ENCODE data around the gene YDJC. TPM values are rescaled to one million over a fixed set of nuclear protein-coding genes. Genes with fewer than 3 reads are reported as not detected.

The YDJC gene
- total RNA-seq, 1 donor from 2014 or later, result 34.0 TPM

GRCh38 chr22:21669026-21669425 is 39.2 kb upstream of the YDJC start:
- H4K20me1 ChIP-seq (ENCODE audit: insufficient read depth, low read length), result peaks cover 23% of the 10 kb centered on the region
- no peaks in the 10 kb centered on the region for H3K4me1 ChIP-seq (ENCODE audit: insufficient read depth, low read length)
- no peak overlapping the region for H2AFZ ChIP-seq (ENCODE audit: low read depth, low read length)
- peaks cover 27% of the 10 kb centered on the region for H3K79me2 ChIP-seq (ENCODE audit: insufficient read depth, low read length)
- Mint-ChIP-seq H3K4me3 (ENCODE audit: unreplicated experiment) (no peak overlapping the region), H3K9me3 (ENCODE audit: unreplicated experiment) (no peaks in the 10 kb centered on the region), H3K4me1 (ENCODE audit: low read depth, unreplicated experiment) (peaks cover 4% of the 10 kb centered on the region), H3K36me3 (ENCODE audit: low read depth, unreplicated experiment) (peaks cover 9% of the 10 kb centered on the region), H3K27ac (ENCODE audit: unreplicated experiment) (no peak overlapping the region), H3K27me3 (ENCODE audit: low read depth, unreplicated experiment) (no peaks in the 10 kb centered on the region)
- no peak overlapping the region for H3K4me2 ChIP-seq (ENCODE audit: low read length)
- TF ChIP-seq CTCF (IDR thresholded peaks at IDR 0.05; ENCODE audit: insufficient read depth, low read depth, low read length), result no peak
- TF ChIP-seq EZH2 (IDR thresholded peaks at IDR 0.05; ENCODE audit: insufficient read depth, low read length), result no peak
- no peak overlapping the region for H3K9ac ChIP-seq (ENCODE audit: low read length)
- no peaks in the 10 kb centered on the region for H3K27me3 ChIP-seq (ENCODE audit: insufficient read depth, low read length)
- no peak overlapping the region for H3K4me3 ChIP-seq (ENCODE audit: insufficient read depth, low read depth, low read length)
- peaks cover 20% of the 10 kb centered on the region for H3K36me3 ChIP-seq (ENCODE audit: insufficient read depth, low read length)
- DNase-seq (ENCODE audit: low read depth) (no peak), FAIRE-seq (no peak)
- no peak overlapping the region for H3K27ac ChIP-seq (ENCODE audit: low read depth, low read length)
- H3K9me3 ChIP-seq (ENCODE audit: insufficient read depth, low read depth, low read length), result no peaks in the 10 kb centered on the region

GRCh38 chr22:21666786-21667185 is 37.0 kb upstream of the YDJC start:
- no peaks in the 10 kb centered on the region for H3K9me3 ChIP-seq (ENCODE audit: insufficient read depth, low read depth, low read length)
- H3K79me2 ChIP-seq (ENCODE audit: insufficient read depth, low read length), result peaks cover 27% of the 10 kb centered on the region
- no peaks in the 10 kb centered on the region for H3K27me3 ChIP-seq (ENCODE audit: insufficient read depth, low read length)
- no peaks in the 10 kb centered on the region for H3K4me1 ChIP-seq (ENCODE audit: insufficient read depth, low read length)
- Mint-ChIP-seq H3K9me3 (ENCODE audit: unreplicated experiment) (no peaks in the 10 kb centered on the region), H3K4me1 (ENCODE audit: low read depth, unreplicated experiment) (peaks cover 4% of the 10 kb centered on the region), H3K36me3 (ENCODE audit: low read depth, unreplicated experiment) (peaks cover 2% of the 10 kb centered on the region), H3K4me3 (ENCODE audit: unreplicated experiment) (peak overlapping the region; percentile 90), H3K27me3 (ENCODE audit: low read depth, unreplicated experiment) (peaks cover 2% of the 10 kb centered on the region), H3K27ac (ENCODE audit: unreplicated experiment) (peak overlapping the region; percentile 97)
- no peak for FAIRE-seq
- peaks cover 8% of the 10 kb centered on the region for H3K36me3 ChIP-seq (ENCODE audit: insufficient read depth, low read length)
- H3K27ac ChIP-seq (ENCODE audit: low read depth, low read length), result no peak overlapping the region
- no peak for DNase-seq (ENCODE audit: low read depth)
- peaks cover 12% of the 10 kb centered on the region for H4K20me1 ChIP-seq (ENCODE audit: insufficient read depth, low read length)
- H2AFZ ChIP-seq (ENCODE audit: low read depth, low read length), result no peak overlapping the region
- H3K4me2 ChIP-seq (ENCODE audit: low read length), result peak overlapping the region; percentile 82
- peak overlapping the region; percentile 77 for H3K9ac ChIP-seq (ENCODE audit: low read length)
- no peak for TF ChIP-seq EZH2 (IDR thresholded peaks at IDR 0.05; ENCODE audit: insufficient read depth, low read length)
- no peak for TF ChIP-seq CTCF (IDR thresholded peaks at IDR 0.05; ENCODE audit: insufficient read depth, low read depth, low read length)
- peak overlapping the region; percentile 51 for H3K4me3 ChIP-seq (ENCODE audit: insufficient read depth, low read depth, low read length)

GRCh38 chr22:21665047-21665851 is 35.4 kb upstream of the YDJC start:
- no peaks in the 10 kb centered on the region for H3K9me3 Mint-ChIP-seq (ENCODE audit: unreplicated experiment)
- no peaks in the 10 kb centered on the region for H3K4me1 ChIP-seq (ENCODE audit: insufficient read depth, low read length)
- H3K9ac ChIP-seq (ENCODE audit: low read length), result peak overlapping the region; percentile 77
- TF ChIP-seq EZH2 (IDR thresholded peaks at IDR 0.05; ENCODE audit: insufficient read depth, low read length) (no peak), CTCF (IDR thresholded peaks at IDR 0.05; ENCODE audit: insufficient read depth, low read depth, low read length) (no peak)
- H2AFZ ChIP-seq (ENCODE audit: low read depth, low read length), result peak overlapping the region; percentile 89
- peaks cover 2% of the 10 kb centered on the region for H3K36me3 ChIP-seq (ENCODE audit: insufficient read depth, low read length)
- H3K27ac ChIP-seq (ENCODE audit: low read depth, low read length), result no peak overlapping the region
- peaks cover 10% of the 10 kb centered on the region for H3K27me3 Mint-ChIP-seq (ENCODE audit: low read depth, unreplicated experiment)
- H3K4me1 Mint-ChIP-seq (ENCODE audit: low read depth, unreplicated experiment), result peaks cover 4% of the 10 kb centered on the region
- H3K79me2 ChIP-seq (ENCODE audit: insufficient read depth, low read length), result peaks cover 27% of the 10 kb centered on the region
- H3K36me3 Mint-ChIP-seq (ENCODE audit: low read depth, unreplicated experiment), result peaks cover 2% of the 10 kb centered on the region
- peaks cover 9% of the 10 kb centered on the region for H4K20me1 ChIP-seq (ENCODE audit: insufficient read depth, low read length)
- FAIRE-seq (no peak), DNase-seq (ENCODE audit: low read depth) (no peak)
- peak overlapping the region; percentile 90 for H3K4me3 Mint-ChIP-seq (ENCODE audit: unreplicated experiment)
- no peaks in the 10 kb centered on the region for H3K9me3 ChIP-seq (ENCODE audit: insufficient read depth, low read depth, low read length)
- H3K27ac Mint-ChIP-seq (ENCODE audit: unreplicated experiment), result peak overlapping the region; percentile 66
- no peaks in the 10 kb centered on the region for H3K27me3 ChIP-seq (ENCODE audit: insufficient read depth, low read length)
- H3K4me2 ChIP-seq (ENCODE audit: low read length), result peak overlapping the region; percentile 82
- peak overlapping the region; percentile 93 for H3K4me3 ChIP-seq (ENCODE audit: insufficient read depth, low read depth, low read length)
